ENCODE results near the gene TMEM252. TPM values are rescaled to one million over a fixed set of nuclear protein-coding genes. Genes with fewer than 3 reads are reported as not detected.

The TMEM252 gene
- total and polyA plus RNA-seq, 4 donors, result 0.17 TPM; not detected in 3

DNA sequence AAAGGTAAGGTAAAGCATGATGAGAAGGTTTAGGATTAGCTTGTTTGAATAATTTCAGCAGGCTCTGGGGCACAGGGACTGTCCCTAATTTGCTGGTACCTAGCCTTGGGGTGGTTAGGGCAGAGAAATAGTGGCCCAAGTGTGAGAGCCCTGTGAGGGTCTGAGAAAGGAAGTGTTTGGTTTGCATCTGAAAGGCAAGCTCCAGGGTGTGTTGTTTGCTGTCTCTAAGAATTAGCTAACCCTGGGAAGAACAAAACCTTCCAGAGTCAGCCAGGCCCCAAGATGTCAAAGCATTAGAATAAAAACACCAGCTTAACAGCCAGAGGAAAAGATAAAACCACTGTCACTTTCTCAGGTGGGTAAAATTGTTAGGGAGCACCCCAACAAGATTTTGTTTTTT is 31.0 kb downstream of the TMEM252 start:
- Histone ChIP-seq H3K27me3 (ENCODE audit: control insufficient read depth in 4 of 4, insufficient read depth in 4 of 4, low read length in 3 of 4) (no peaks in the 10 kb centered on the region), H3K36me3 (ENCODE audit: control insufficient read depth in 4 of 4, insufficient read depth in 3 of 4, low read depth in 1 of 4, low read length in 3 of 4) (no peaks in the 10 kb centered on the region), H3K27ac (ENCODE audit: low read depth in 1 of 2, low read length in 2 of 2) (no peak overlapping the region), H3K9me3 (ENCODE audit: control insufficient read depth in 4 of 4, low read length in 3 of 4) (no peaks in the 10 kb centered on the region), H3K4me1 (ENCODE audit: control insufficient read depth in 4 of 4, insufficient read depth in 4 of 4, low read length in 3 of 4) (peaks cover 2 to 15% (median 9%) of the 10 kb centered on the region in 4 donors), H3K9ac (ENCODE audit: low read depth in 1 of 2, low read length in 2 of 2) (no peak overlapping the region), H3K4me3 (ENCODE audit: low read depth in 1 of 3, low read length in 3 of 3) (no peak overlapping the region)
- no peak for TF ChIP-seq NR2F2 (IDR thresholded peaks at IDR 0.05)
- TF ChIP-seq, protein P1, sequence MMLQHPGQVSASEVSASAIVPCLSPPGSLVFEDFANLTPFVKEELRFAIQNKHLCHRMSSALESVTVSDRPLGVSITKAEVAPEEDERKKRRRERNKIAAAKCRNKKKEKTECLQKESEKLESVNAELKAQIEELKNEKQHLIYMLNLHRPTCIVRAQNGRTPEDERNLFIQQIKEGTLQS (IDR thresholded peaks at IDR 0.05), result no peak
- TF ChIP-seq TAF1 (conservative IDR thresholded peaks at IDR 0.05), result no peak
- TF ChIP-seq, protein P2, sequence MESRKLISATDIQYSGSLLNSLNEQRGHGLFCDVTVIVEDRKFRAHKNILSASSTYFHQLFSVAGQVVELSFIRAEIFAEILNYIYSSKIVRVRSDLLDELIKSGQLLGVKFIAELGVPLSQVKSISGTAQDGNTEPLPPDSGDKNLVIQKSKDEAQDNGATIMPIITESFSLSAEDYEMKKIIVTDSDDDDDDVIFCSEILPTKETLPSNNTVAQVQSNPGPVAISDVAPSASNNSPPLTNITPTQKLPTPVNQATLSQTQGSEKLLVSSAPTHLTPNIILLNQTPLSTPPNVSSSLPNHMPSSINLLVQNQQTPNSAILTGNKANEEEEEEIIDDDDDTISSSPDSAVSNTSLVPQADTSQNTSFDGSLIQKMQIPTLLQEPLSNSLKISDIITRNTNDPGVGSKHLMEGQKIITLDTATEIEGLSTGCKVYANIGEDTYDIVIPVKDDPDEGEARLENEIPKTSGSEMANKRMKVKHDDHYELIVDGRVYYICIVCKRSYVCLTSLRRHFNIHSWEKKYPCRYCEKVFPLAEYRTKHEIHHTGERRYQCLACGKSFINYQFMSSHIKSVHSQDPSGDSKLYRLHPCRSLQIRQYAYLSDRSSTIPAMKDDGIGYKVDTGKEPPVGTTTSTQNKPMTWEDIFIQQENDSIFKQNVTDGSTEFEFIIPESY (IDR thresholded peaks at IDR 0.05), result no peak
- TF ChIP-seq, protein P3, sequence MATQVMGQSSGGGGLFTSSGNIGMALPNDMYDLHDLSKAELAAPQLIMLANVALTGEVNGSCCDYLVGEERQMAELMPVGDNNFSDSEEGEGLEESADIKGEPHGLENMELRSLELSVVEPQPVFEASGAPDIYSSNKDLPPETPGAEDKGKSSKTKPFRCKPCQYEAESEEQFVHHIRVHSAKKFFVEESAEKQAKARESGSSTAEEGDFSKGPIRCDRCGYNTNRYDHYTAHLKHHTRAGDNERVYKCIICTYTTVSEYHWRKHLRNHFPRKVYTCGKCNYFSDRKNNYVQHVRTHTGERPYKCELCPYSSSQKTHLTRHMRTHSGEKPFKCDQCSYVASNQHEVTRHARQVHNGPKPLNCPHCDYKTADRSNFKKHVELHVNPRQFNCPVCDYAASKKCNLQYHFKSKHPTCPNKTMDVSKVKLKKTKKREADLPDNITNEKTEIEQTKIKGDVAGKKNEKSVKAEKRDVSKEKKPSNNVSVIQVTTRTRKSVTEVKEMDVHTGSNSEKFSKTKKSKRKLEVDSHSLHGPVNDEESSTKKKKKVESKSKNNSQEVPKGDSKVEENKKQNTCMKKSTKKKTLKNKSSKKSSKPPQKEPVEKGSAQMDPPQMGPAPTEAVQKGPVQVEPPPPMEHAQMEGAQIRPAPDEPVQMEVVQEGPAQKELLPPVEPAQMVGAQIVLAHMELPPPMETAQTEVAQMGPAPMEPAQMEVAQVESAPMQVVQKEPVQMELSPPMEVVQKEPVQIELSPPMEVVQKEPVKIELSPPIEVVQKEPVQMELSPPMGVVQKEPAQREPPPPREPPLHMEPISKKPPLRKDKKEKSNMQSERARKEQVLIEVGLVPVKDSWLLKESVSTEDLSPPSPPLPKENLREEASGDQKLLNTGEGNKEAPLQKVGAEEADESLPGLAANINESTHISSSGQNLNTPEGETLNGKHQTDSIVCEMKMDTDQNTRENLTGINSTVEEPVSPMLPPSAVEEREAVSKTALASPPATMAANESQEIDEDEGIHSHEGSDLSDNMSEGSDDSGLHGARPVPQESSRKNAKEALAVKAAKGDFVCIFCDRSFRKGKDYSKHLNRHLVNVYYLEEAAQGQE (IDR thresholded peaks at IDR 0.05), result no peak
- TF ChIP-seq FOXA1 (IDR thresholded peaks at IDR 0.05), result no peak
- TF ChIP-seq JUND (IDR thresholded peaks at IDR 0.05), result no peak
- TF ChIP-seq, protein P4, sequence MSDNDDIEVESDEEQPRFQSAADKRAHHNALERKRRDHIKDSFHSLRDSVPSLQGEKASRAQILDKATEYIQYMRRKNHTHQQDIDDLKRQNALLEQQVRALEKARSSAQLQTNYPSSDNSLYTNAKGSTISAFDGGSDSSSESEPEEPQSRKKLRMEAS (IDR thresholded peaks at IDR 0.05), result no peak
- no peak for TF ChIP-seq RXRA (IDR thresholded peaks at IDR 0.05)
- TF ChIP-seq HNF4G (IDR thresholded peaks at IDR 0.05), result no peak
- TF ChIP-seq GABPA (IDR thresholded peaks at IDR 0.05 in 1 of 2, conservative IDR thresholded peaks at IDR 0.05 in 1 of 2), result no peak
- TF ChIP-seq SP1 (IDR thresholded peaks at IDR 0.05), result no peak
- no peak for TF ChIP-seq EGR1 (IDR thresholded peaks at IDR 0.05; ENCODE audit: low read depth in 2 of 2)
- no peak for TF ChIP-seq YY1 (IDR thresholded peaks at IDR 0.05)
- TF ChIP-seq, protein P5, sequence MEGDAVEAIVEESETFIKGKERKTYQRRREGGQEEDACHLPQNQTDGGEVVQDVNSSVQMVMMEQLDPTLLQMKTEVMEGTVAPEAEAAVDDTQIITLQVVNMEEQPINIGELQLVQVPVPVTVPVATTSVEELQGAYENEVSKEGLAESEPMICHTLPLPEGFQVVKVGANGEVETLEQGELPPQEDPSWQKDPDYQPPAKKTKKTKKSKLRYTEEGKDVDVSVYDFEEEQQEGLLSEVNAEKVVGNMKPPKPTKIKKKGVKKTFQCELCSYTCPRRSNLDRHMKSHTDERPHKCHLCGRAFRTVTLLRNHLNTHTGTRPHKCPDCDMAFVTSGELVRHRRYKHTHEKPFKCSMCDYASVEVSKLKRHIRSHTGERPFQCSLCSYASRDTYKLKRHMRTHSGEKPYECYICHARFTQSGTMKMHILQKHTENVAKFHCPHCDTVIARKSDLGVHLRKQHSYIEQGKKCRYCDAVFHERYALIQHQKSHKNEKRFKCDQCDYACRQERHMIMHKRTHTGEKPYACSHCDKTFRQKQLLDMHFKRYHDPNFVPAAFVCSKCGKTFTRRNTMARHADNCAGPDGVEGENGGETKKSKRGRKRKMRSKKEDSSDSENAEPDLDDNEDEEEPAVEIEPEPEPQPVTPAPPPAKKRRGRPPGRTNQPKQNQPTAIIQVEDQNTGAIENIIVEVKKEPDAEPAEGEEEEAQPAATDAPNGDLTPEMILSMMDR (IDR thresholded peaks at IDR 0.05; ENCODE audit: low read depth, low read length, missing input control), result no peak
- no peak for DNase-seq (ENCODE audit: low spot score)

DNA sequence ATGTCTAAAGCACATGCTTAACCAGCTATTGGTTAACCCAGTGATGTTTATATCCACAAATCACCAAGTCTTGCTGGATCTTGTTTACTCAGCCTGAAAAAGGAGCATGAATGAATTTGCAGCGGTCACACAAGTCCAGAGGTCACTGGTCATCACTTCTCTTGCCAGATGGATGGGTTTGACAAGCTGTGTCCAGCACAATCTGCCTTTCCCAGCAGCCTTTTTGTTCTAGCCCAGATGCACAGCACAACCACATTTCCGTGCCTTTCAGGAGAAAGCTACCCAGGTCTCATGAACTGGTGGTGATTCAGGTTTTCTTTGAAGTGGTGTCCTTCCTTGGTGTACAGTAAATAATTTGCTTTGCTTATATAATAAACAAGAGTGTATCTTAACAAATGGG is 32.1 kb downstream of the TMEM252 start:
- Histone ChIP-seq H3K36me3 (ENCODE audit: control insufficient read depth in 4 of 4, insufficient read depth in 3 of 4, low read depth in 1 of 4, low read length in 3 of 4) (no peaks in the 10 kb centered on the region), H3K4me1 (ENCODE audit: control insufficient read depth in 4 of 4, insufficient read depth in 4 of 4, low read length in 3 of 4) (peaks cover 2 to 15% (median 9%) of the 10 kb centered on the region in 4 donors), H3K4me3 (ENCODE audit: low read depth in 1 of 3, low read length in 3 of 3) (no peak overlapping the region), H3K27ac (ENCODE audit: low read depth in 1 of 2, low read length in 2 of 2) (peak overlapping the region; percentile 10 to 55), H3K9ac (ENCODE audit: low read depth in 1 of 2, low read length in 2 of 2) (no peak overlapping the region), H3K27me3 (ENCODE audit: control insufficient read depth in 4 of 4, insufficient read depth in 4 of 4, low read length in 3 of 4) (no peaks in the 10 kb centered on the region), H3K9me3 (ENCODE audit: control insufficient read depth in 4 of 4, low read length in 3 of 4) (no peaks in the 10 kb centered on the region)
- 30% methylated on average over 2 of the region's 2 CpGs for WGBS
- no peak for DNase-seq (ENCODE audit: low spot score)
- TF ChIP-seq, protein P5 (IDR thresholded peaks at IDR 0.05; ENCODE audit: low read depth, low read length, missing input control), result no peak
- TF ChIP-seq HNF4G (IDR thresholded peaks at IDR 0.05) (peak; percentile 73), FOXA1 (IDR thresholded peaks at IDR 0.05) (peak; percentile 99), EGR1 (IDR thresholded peaks at IDR 0.05; ENCODE audit: low read depth in 2 of 2) (no peak), YY1 (IDR thresholded peaks at IDR 0.05) (peak; percentile 69), HNF4A (conservative IDR thresholded peaks at IDR 0.05) (peak; percentile 89 to 94), JUND (IDR thresholded peaks at IDR 0.05) (peak; percentile 20 to 70), RXRA (IDR thresholded peaks at IDR 0.05) (peak; percentile 90 to 91), NR2F2 (IDR thresholded peaks at IDR 0.05) (peak; percentile 58), RAD21 (IDR thresholded peaks at IDR 0.05) (peak; percentile 36 to 66), SP1 (IDR thresholded peaks at IDR 0.05) (peak; percentile 87)
- TF ChIP-seq, protein P1 (IDR thresholded peaks at IDR 0.05), result no peak
- TF ChIP-seq, protein P3 (IDR thresholded peaks at IDR 0.05), result peak; percentile 76
